Tibial nerve (tissue), 4 donors: ENCODE results near the gene SNRK. TPM values are rescaled to one million over a fixed set of nuclear protein-coding genes. Genes with fewer than 3 reads are reported as not detected.

Experiments used
- DNase-seq, 2 donors: peaks; one replicate each; pipeline ENCODE4 v3.0.0-alpha.2; 2019; ENCODE audit warnings: low spot score in 2 of 2
- H3K27ac ChIP-seq, 4 donors: fragments of 200-600 bp; sonication (generic) in 3 of 4; one replicate each; pipeline ENCODE4 v1.5.1; 2017 to 2019; ENCODE audit warnings: mild to moderate bottlenecking in 1 of 4
- H3K27me3 ChIP-seq, 2 donors: fragments of 200-600 bp; sonication (generic) in 1 of 2; one replicate each; pipeline versions ENCODE4 v1.5.1 to v1.6.0; 2017 to 2019
- H3K36me3 ChIP-seq, 3 donors: fragments of 200-600 bp; sonication (generic); one replicate each; pipeline ENCODE4 v1.5.1; 2018 to 2019
- H3K4me1 ChIP-seq, 4 donors: fragments of 200-600 bp; sonication (generic) in 3 of 4; one replicate each; pipeline ENCODE4 v1.5.1; 2017 to 2019
- H3K4me3 ChIP-seq, 4 donors: fragments of 200-600 bp; sonication (generic) in 3 of 4; one replicate each; pipeline ENCODE4 v1.5.1; 2017 to 2019; ENCODE audit warnings: mild to moderate bottlenecking in 1 of 4, moderate library complexity in 1 of 4
- H3K9me3 ChIP-seq, 4 donors: fragments of 200-600 bp; sonication (generic) in 3 of 4; one replicate each; pipeline ENCODE4 v1.5.1; 2017 to 2019
- CTCF ChIP-seq, 5 experiments: fragments of 200-600 bp in 3 of 5; fragments of 450-650 bp in 2 of 5; sonication (generic) in 3 of 5; IDR thresholded peaks; one replicate each; pipeline ENCODE4 v1.5.1; 2016 to 2019; ENCODE audit warnings: antibody characterized with exemption in 5 of 5, mild to moderate bottlenecking in 3 of 5, moderate library complexity in 2 of 5
- EP300 ChIP-seq, 2 donors: sonication (generic); formaldehyde crosslinking; IDR thresholded peaks; one replicate each; pipeline ENCODE4 v1.6.1; 2017; ENCODE audit warnings: antibody characterized with exemption in 2 of 2, mild to moderate bottlenecking in 1 of 2
- POLR2A ChIP-seq, 2 donors: fragments of 450-650 bp; IDR thresholded peaks; one replicate each; pipeline ENCODE4 v1.6.1; 2017; ENCODE audit warnings: antibody characterized with exemption in 2 of 2, mild to moderate bottlenecking in 2 of 2, moderate library complexity in 2 of 2
- WGBS, 2 donors: methylation state at CpG; one replicate each; pipeline ENCODE4 v1.1.5; 2018; 5-methylcytosine and 5-hydroxymethylcytosine counted together
- total RNA-seq, 4 donors: library from RNA; depleted of rRNA; stranded (reverse); fragments of >200 nt; gene quantifications; one replicate each; pipeline ENCODE4 v1.1.0, GENCODE V29; 2016

The SNRK gene
- total RNA-seq, 4 donors from 2014 or later, result 59.6 to 83.1 (median 73.7) TPM

GRCh38 chr3:43370293-43370980, 84.1 kb downstream of the SNRK start:
- DNase-seq, result no peak
- Histone ChIP-seq H3K4me3 (no peak overlapping the region), H3K9me3 (no peaks in the 10 kb centered on the region), H3K27ac (no peak overlapping the region), H3K27me3 (no peaks in the 10 kb centered on the region), H3K4me1 (peaks cover 0 to 14% (median 0%) of the 10 kb centered on the region in 4 donors), H3K36me3 (peaks cover 0 to 19% (median 0%) of the 10 kb centered on the region in 3 donors)
- TF ChIP-seq CTCF (IDR thresholded peaks at IDR 0.05) (no peak), EP300 (IDR thresholded peaks at IDR 0.05) (no peak), POLR2A (IDR thresholded peaks at IDR 0.05) (no peak)
- WGBS, 2 donors, result 73% methylated on average over 6 of the region's 6 CpGs

- TF ChIP-seq CTCF (IDR thresholded peaks at IDR 0.05) (no peak), POLR2A (IDR thresholded peaks at IDR 0.05) (no peak), EP300 (IDR thresholded peaks at IDR 0.05) (no peak)
- H3K9me3 ChIP-seq, result no peaks in the 10 kb centered on the region
- DNase-seq, result no peak
- no peak overlapping the region for H3K27ac ChIP-seq
- H3K4me1 ChIP-seq, result peaks cover 0 to 9% (median 0%) of the 10 kb centered on the region in 4 donors
- H3K36me3 ChIP-seq, result peaks cover 0 to 9% (median 0%) of the 10 kb centered on the region in 3 donors
- H3K4me3 ChIP-seq, result no peak overlapping the region
- no peaks in the 10 kb centered on the region for H3K27me3 ChIP-seq
- 80 to 85% methylated on average over 3 of the region's 3 CpGs for WGBS, 2 donors
These were observed 85.2 kb downstream of the SNRK start for GRCh38 chr3:43371494-43371893.

GRCh38 chr3:43372007-43372740, 85.8 kb downstream of the SNRK start:
- no peaks in the 10 kb centered on the region for H3K9me3 ChIP-seq
- no peak overlapping the region for H3K27ac ChIP-seq
- TF ChIP-seq POLR2A (IDR thresholded peaks at IDR 0.05) (no peak), CTCF (IDR thresholded peaks at IDR 0.05) (no peak), EP300 (IDR thresholded peaks at IDR 0.05) (no peak)
- no peak overlapping the region for H3K4me3 ChIP-seq
- no peaks in the 10 kb centered on the region for H3K27me3 ChIP-seq
- H3K4me1 ChIP-seq, result peaks cover 0 to 2% (median 0%) of the 10 kb centered on the region in 4 donors
- no peak for DNase-seq
- WGBS, 2 donors, result 90 to 94% methylated on average over 10 of the region's 10 CpGs
- H3K36me3 ChIP-seq, result peaks cover 0 to 2% (median 0%) of the 10 kb centered on the region in 3 donors

- DNase-seq, result no peak
- H3K4me3 ChIP-seq, result no peak overlapping the region
- no peaks in the 10 kb centered on the region for H3K27me3 ChIP-seq
- 64 to 66% methylated on average over 11 of the region's 11 CpGs for WGBS, 2 donors
- H3K9me3 ChIP-seq, result no peaks in the 10 kb centered on the region
- H3K36me3 ChIP-seq, result no peaks in the 10 kb centered on the region
- no peak overlapping the region for H3K27ac ChIP-seq
- TF ChIP-seq EP300 (IDR thresholded peaks at IDR 0.05) (no peak), CTCF (IDR thresholded peaks at IDR 0.05) (no peak), POLR2A (IDR thresholded peaks at IDR 0.05) (no peak)
- no peaks in the 10 kb centered on the region for H3K4me1 ChIP-seq
These were observed 86.6 kb downstream of the SNRK start for GRCh38 chr3:43372809-43373559.
